ENCODE measurements around the gene CRCP. TPM values are rescaled to one million over a fixed set of nuclear protein-coding genes. Genes with fewer than 3 reads are reported as not detected.

The CRCP gene
- total RNA-seq, 1 donor = 44.9 TPM

DNA sequence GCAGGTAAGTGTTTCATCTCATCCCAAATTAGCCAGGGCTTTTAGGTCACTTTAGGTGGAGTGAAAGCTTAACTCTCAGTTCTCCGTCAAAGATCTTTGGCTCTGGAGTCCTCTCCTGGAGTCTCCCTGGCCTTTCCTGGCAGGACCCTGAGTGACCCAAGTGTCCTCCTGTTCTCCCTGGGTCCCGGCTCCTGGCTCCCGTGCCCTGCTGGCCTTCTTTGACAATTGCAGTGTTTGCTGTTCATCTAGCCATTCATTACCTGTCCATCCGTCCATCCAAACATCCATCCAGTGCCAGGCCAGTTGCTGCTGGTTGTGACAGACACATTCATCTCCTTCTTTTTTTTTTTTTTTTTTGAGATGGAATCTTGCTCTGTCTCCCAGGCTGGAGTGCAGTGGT is 84.3 kb downstream of the CRCP start:
- no peak overlapping the region for H2AFZ ChIP-seq (ENCODE audit: low read length)
- H3K4me3 ChIP-seq (ENCODE audit: insufficient read depth, low read length) = no peak overlapping the region
- H3K4me1 ChIP-seq (ENCODE audit: insufficient read depth, low read length) = no peaks in the 10 kb centered on the region
- no peak for DNase-seq (ENCODE audit: insufficient read length, low spot score, missing footprints)
- no peaks in the 10 kb centered on the region for H3K9me3 ChIP-seq (ENCODE audit: low read depth, low read length)
- TF ChIP-seq, protein P1, sequence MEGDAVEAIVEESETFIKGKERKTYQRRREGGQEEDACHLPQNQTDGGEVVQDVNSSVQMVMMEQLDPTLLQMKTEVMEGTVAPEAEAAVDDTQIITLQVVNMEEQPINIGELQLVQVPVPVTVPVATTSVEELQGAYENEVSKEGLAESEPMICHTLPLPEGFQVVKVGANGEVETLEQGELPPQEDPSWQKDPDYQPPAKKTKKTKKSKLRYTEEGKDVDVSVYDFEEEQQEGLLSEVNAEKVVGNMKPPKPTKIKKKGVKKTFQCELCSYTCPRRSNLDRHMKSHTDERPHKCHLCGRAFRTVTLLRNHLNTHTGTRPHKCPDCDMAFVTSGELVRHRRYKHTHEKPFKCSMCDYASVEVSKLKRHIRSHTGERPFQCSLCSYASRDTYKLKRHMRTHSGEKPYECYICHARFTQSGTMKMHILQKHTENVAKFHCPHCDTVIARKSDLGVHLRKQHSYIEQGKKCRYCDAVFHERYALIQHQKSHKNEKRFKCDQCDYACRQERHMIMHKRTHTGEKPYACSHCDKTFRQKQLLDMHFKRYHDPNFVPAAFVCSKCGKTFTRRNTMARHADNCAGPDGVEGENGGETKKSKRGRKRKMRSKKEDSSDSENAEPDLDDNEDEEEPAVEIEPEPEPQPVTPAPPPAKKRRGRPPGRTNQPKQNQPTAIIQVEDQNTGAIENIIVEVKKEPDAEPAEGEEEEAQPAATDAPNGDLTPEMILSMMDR (IDR thresholded peaks at IDR 0.05; ENCODE audit: extremely low read depth, low read depth, low read length) = no peak
- no peak overlapping the region for H3K4me2 ChIP-seq (ENCODE audit: insufficient read depth, low read length)
- H3K36me3 ChIP-seq (ENCODE audit: insufficient read depth, low read length) = no peaks in the 10 kb centered on the region
- no peaks in the 10 kb centered on the region for H4K20me1 ChIP-seq (ENCODE audit: insufficient read depth, low read length)
- H3K27ac ChIP-seq (ENCODE audit: low read depth, low read length) = no peak overlapping the region
- no peaks in the 10 kb centered on the region for H3K27me3 ChIP-seq (ENCODE audit: insufficient read depth, low read length)
- no peaks in the 10 kb centered on the region for H3K79me2 ChIP-seq (ENCODE audit: insufficient read depth, low read length)

DNA sequence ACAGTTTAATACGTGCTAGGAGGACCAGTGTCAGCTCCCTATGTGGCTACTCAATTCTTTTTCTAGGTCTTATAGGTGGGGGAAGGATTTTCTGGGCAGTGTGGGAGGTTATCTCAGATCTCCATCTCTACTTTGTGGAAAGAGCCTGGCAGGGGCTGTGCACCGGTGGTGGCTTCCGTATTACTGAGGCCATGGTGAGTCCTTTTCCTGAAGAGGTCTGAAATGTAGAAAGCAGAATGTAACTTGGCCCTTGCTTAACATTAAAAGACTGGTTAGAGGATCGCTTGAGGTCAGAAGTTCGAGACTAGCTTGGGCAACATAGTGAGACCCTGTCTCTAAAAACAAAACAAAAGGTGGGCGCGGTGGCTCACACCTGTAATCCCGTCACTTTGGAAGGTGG is 87.8 kb downstream of the CRCP start:
- TF ChIP-seq, protein P1 (IDR thresholded peaks at IDR 0.05; ENCODE audit: extremely low read depth, low read depth, low read length) = no peak
- H3K4me3 ChIP-seq (ENCODE audit: insufficient read depth, low read length) = no peak overlapping the region
- peaks cover 11% of the 10 kb centered on the region for H3K4me1 ChIP-seq (ENCODE audit: insufficient read depth, low read length)
- H3K27me3 ChIP-seq (ENCODE audit: insufficient read depth, low read length) = no peaks in the 10 kb centered on the region
- no peak overlapping the region for H2AFZ ChIP-seq (ENCODE audit: low read length)
- H3K9me3 ChIP-seq (ENCODE audit: low read depth, low read length) = no peaks in the 10 kb centered on the region
- H3K36me3 ChIP-seq (ENCODE audit: insufficient read depth, low read length) = no peaks in the 10 kb centered on the region
- no peak overlapping the region for H3K4me2 ChIP-seq (ENCODE audit: insufficient read depth, low read length)
- peaks cover 24% of the 10 kb centered on the region for H3K79me2 ChIP-seq (ENCODE audit: insufficient read depth, low read length)
- H3K27ac ChIP-seq (ENCODE audit: low read depth, low read length) = no peak overlapping the region
- H4K20me1 ChIP-seq (ENCODE audit: insufficient read depth, low read length) = peaks cover 11% of the 10 kb centered on the region
- no peak for DNase-seq (ENCODE audit: insufficient read length, low spot score, missing footprints)

Other genes starting within 250 kb of the CRCP start
- 18.5 and 21.2 TPM in 2 replicates for gene VKORC1L1, start 241.8 kb upstream of the CRCP start, total RNA-seq
- 25.3 and 32.6 TPM in 2 replicates for gene GUSB, start 132.6 kb upstream of the CRCP start, total RNA-seq
- 52.2 and 53.6 TPM in 2 replicates for gene ASL, start 39.0 kb upstream of the CRCP start, total RNA-seq
- 137 and 174 TPM in 2 replicates for gene TPST1, start 90.5 kb downstream of the CRCP start, total RNA-seq

All from osteoblast (primary cell).